ENCODE data around the gene GSN.

DNA sequence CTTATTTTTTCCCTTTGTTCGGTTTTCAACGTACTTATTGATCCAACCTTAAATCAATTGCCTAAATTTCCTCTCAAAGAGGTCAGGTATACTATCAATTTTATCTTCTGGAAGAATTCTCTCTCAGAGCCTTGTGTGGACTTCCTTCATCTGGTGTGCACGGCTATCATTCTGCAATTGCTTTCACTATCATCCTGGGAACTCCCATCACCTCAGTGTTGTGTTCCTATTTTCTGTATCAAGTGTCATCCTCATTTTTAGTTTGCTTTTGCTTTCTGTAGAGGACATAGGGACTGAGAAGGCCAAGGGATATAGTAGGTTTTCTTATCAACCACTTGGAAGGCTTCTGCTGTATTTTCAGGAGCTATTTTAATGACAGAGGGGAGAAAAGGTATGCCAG is 90.8 kb downstream of the GSN start:
- TF ChIP-seq, protein P1, sequence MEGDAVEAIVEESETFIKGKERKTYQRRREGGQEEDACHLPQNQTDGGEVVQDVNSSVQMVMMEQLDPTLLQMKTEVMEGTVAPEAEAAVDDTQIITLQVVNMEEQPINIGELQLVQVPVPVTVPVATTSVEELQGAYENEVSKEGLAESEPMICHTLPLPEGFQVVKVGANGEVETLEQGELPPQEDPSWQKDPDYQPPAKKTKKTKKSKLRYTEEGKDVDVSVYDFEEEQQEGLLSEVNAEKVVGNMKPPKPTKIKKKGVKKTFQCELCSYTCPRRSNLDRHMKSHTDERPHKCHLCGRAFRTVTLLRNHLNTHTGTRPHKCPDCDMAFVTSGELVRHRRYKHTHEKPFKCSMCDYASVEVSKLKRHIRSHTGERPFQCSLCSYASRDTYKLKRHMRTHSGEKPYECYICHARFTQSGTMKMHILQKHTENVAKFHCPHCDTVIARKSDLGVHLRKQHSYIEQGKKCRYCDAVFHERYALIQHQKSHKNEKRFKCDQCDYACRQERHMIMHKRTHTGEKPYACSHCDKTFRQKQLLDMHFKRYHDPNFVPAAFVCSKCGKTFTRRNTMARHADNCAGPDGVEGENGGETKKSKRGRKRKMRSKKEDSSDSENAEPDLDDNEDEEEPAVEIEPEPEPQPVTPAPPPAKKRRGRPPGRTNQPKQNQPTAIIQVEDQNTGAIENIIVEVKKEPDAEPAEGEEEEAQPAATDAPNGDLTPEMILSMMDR (IDR thresholded peaks at IDR 0.05), result no peak
- TF ChIP-seq ZFX (IDR thresholded peaks at IDR 0.05; ENCODE audit: borderline replicate concordance), result no peak
